LNCaP clone FGC (cell line): ENCODE results near the gene NSD1.

ENCODE experiments used
- DNase-seq: peaks from one replicate; pipeline ENCODE4 v3.0.0-alpha.2; 2011; ENCODE audit warnings: low read depth
- H3K4me3 ChIP-seq: 2 replicates; pipeline ENCODE4 v1.5.1; 2011; ENCODE audit warnings: mild to moderate bottlenecking, low read depth, low read length, control low read depth
- TF ChIP-seq, protein P1 (sequence below): IDR thresholded peaks from 2 replicates; pipeline ENCODE4 v1.5.1; 2012; ENCODE audit warnings: mild to moderate bottlenecking; ENCODE audit not compliant: control insufficient read depth, insufficient read depth; ENCODE audit errors: extremely low read depth

NSD1 gene

DNA sequence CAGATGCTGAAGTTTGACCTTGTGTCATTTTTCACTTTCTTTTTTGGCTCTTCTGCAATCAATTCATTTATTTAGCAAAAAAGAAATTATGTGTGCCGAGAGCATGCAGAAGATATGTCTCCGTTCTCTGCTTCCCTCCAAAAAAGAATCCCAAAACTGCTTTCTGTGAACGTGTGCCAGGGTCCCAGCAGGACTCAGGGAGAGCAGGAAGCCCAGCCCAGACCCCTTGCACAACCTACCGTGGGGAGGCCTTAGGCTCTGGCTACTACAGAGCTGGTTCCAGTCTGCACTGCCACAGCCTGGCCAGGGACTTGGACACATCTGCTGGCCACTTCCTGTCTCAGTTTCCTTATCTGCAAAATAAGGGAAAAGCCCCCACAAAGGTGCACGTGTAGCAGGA lies 44.4 kb upstream of the NSD1 start:
- DNase-seq, result no peak
- TF ChIP-seq, protein P1, sequence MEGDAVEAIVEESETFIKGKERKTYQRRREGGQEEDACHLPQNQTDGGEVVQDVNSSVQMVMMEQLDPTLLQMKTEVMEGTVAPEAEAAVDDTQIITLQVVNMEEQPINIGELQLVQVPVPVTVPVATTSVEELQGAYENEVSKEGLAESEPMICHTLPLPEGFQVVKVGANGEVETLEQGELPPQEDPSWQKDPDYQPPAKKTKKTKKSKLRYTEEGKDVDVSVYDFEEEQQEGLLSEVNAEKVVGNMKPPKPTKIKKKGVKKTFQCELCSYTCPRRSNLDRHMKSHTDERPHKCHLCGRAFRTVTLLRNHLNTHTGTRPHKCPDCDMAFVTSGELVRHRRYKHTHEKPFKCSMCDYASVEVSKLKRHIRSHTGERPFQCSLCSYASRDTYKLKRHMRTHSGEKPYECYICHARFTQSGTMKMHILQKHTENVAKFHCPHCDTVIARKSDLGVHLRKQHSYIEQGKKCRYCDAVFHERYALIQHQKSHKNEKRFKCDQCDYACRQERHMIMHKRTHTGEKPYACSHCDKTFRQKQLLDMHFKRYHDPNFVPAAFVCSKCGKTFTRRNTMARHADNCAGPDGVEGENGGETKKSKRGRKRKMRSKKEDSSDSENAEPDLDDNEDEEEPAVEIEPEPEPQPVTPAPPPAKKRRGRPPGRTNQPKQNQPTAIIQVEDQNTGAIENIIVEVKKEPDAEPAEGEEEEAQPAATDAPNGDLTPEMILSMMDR, result no peak
- no peak overlapping the region for H3K4me3 ChIP-seq

DNA sequence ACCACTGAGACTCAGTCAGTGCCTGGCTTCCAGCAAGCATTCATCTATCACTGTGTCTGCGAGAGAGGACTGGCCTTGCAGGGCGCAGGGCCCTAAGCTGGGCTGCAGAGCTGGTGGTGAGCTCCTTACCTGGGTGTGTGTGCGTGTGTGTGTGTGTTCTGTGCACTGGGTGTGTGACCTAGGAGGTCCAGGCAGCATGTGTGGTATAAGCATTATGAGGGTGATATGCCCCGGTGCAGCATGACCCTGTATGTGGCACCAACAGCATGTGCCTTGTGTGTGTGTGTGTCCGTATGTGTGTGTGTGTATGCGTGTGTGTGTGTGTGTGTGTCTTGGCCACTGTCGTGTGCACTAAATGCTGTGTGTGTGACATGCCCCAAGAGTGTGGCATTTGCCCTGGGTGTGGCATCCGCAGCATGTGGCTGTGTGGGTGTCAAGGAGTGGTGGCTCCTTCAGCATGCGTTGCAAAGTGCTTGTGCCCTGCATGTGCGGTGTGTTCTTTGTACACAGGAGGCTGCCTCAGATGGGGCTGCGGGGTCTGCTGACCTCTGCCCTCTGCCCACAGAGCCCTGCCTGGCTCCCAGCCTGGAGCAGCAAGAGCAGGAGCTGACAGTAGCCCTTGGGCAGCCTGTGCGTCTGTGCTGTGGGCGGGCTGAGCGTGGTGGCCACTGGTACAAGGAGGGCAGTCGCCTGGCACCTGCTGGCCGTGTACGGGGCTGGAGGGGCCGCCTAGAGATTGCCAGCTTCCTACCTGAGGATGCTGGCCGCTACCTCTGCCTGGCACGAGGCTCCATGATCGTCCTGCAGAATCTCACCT lies 43.5 kb upstream of the NSD1 start:
- TF ChIP-seq, protein P1, result no peak
- no peak for DNase-seq
- no peak overlapping the region for H3K4me3 ChIP-seq

DNA sequence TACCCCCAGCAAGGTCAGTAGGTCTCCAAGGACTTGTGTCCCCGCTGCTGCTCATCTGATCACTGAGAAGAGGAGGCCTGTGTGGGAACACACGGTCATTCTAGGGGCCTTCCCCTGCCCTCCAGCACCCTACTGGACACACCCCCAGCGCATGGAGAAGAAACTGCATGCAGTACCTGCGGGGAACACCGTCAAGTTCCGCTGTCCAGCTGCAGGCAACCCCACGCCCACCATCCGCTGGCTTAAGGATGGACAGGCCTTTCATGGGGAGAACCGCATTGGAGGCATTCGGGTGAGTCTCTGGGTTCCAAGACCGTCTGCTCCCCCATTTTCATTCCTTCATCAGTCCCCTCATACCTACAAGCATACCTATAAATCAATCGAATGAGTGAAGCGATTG lies 42.8 kb upstream of the NSD1 start:
- no peak for DNase-seq
- TF ChIP-seq, protein P1, result no peak
- H3K4me3 ChIP-seq, result no peak overlapping the region

DNA sequence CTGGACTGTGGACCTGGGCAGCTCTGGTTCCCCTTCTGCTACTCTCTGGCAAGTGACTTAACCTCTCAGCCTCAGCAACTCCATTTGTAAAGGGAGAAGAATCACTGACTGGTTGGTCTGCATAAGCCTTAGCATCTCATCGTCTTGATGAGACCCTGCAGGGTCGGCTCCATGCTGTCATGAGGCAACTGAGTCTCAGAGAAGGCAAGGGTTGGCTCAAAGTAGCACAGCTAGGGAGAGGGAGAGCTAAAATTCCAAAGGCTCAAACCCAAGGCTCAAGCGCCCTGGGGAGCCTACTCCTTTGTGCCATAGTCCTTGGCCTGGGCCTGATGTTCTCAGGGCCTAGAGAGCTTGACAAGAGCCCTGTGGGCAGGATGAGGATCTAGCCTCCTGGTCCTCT lies 42.3 kb upstream of the NSD1 start:
- H3K4me3 ChIP-seq, result no peak overlapping the region
- DNase-seq, result no peak
- TF ChIP-seq, protein P1, result no peak

DNA sequence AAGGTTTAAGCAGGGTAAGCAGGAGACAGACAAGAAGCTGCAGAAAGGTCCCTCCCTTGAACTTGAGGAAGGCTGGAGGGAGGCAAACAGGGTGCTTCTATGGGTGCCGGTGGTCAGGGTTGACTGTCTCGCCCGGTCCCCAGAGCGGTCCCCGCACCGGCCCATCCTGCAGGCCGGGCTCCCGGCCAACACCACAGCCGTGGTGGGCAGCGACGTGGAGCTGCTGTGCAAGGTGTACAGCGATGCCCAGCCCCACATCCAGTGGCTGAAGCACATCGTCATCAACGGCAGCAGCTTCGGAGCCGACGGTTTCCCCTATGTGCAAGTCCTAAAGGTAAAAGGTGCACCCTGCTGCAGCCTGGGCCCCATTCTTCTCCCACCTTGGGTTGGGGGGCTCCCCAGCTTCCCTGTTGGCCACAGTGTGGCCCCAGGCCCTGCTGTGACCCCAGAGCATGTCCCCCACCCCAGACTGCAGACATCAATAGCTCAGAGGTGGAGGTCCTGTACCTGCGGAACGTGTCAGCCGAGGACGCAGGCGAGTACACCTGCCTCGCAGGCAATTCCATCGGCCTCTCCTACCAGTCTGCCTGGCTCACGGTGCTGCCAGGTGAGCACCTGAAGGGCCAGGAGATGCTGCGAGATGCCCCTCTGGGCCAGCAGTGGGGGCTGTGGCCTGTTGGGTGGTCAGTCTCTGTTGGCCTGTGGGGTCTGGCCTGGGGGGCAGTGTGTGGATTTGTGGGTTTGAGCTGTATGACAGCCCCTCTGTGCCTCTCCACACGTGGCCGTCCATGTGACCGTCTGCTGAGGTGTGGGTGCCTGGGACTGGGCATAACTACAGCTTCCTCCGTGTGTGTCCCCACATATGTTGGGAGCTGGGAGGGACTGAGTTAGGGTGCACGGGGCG lies 41.1 kb upstream of the NSD1 start:
- H3K4me3 ChIP-seq, result no peak overlapping the region
- DNase-seq, result no peak
- TF ChIP-seq, protein P1, result no peak

DNA sequence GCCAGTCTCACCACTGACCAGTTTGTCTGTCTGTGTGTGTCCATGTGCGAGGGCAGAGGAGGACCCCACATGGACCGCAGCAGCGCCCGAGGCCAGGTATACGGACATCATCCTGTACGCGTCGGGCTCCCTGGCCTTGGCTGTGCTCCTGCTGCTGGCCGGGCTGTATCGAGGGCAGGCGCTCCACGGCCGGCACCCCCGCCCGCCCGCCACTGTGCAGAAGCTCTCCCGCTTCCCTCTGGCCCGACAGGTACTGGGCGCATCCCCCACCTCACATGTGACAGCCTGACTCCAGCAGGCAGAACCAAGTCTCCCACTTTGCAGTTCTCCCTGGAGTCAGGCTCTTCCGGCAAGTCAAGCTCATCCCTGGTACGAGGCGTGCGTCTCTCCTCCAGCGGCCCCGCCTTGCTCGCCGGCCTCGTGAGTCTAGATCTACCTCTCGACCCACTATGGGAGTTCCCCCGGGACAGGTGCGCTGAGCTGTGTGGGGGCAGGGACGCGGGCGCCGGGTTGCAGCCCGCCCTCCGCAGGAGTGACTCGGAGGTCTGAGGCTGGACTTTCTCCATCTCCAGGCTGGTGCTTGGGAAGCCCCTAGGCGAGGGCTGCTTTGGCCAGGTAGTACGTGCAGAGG lies 40.4 kb upstream of the NSD1 start:
- DNase-seq, result no peak
- H3K4me3 ChIP-seq, result no peak overlapping the region
- TF ChIP-seq, protein P1, result no peak
